GM10248 (cell line): ENCODE measurements around the gene EXTL1.

Source experiments
- CTCF ChIA-PET: fragments of 300-600 bp; sonication (Branson Sonifier 250); formaldehyde crosslinking; extraction: SDS; loops from one replicate; lab custom pipeline; 2021; ENCODE audit warnings: antibody characterized with exemption; lab: Yijun Ruan, JAX
- POLR2A ChIA-PET: fragments of 350-650 bp; sonication (Branson Sonifier 250); formaldehyde crosslinking; extraction: SDS; loops from one replicate; lab custom pipeline; 2020; ENCODE audit warnings: antibody characterized with exemption; lab: Yijun Ruan, JAX
- DNase-seq: peaks from one replicate; pipeline ENCODE4 v3.0.0; 2012; ENCODE audit errors: extremely low spot score
- CTCF ChIP-seq: IDR thresholded peaks from 2 replicates; pipeline ENCODE4 v1.5.1; 2012; ENCODE audit warnings: mild to moderate bottlenecking, low read depth; ENCODE audit errors: extremely low read depth, missing control alignments, control extremely low read depth

Gene EXTL1

GRCh38 chr1:26021647-26022403, at the start of gene EXTL1:
EXTL1 (plus strand) TSS chr1:26021775; CDS start chr1:26022647, 872 bp downstream.
- ChIA-PET POLR2A (no interaction called here), CTCF (interaction anchor here (1.2 to 1.8 kb wide), 4 partner anchors 13 to 123 kb away, joined by 3 to 6 read pairs (median 5); partner anchors contain the start of gene PAFAH2)
- no peak for DNase-seq
- TF ChIP-seq CTCF: no peak

- no peak for DNase-seq
- POLR2A ChIA-PET: no interaction called here
- no peak for TF ChIP-seq CTCF
- CTCF ChIA-PET: interaction anchor here (0.9 to 2.5 kb wide), 10 partner anchors 10 to 262 kb away, joined by 3 to 13 read pairs (median 4); partner anchors contain the start of genes CEP85 and PAFAH2
Observed at GRCh38 chr1:25971811-25972180, 49.8 kb upstream of the EXTL1 start.

GRCh38 chr1:25973610-25974321, 47.8 kb upstream of the EXTL1 start:
- DNase-seq: no peak
- POLR2A ChIA-PET: interaction anchor here (0.5 kb wide), 1 partner anchor 134 kb away, joined by 3 read pairs; no protein-coding TSS in a partner anchor
- CTCF ChIA-PET: no interaction called here
- no peak for TF ChIP-seq CTCF

GRCh38 chr1:25977801-25978200, 43.8 kb upstream of the EXTL1 start:
- CTCF ChIA-PET: interaction anchor here (0.9 to 2.0 kb wide), 3 partner anchors 9 to 20 kb away, joined by 3 to 5 read pairs (median 5); partner anchors contain the start of gene PAFAH2
- no peak for DNase-seq
- TF ChIP-seq CTCF: no peak

GRCh38 chr1:25978403-25978802, 43.2 kb upstream of the EXTL1 start:
- POLR2A ChIA-PET: no interaction called here

More at GRCh38 chr1:25977801-25978200, 43.8 kb upstream of the EXTL1 start:
- POLR2A ChIA-PET: no interaction called here

More at GRCh38 chr1:25978403-25978802, 43.2 kb upstream of the EXTL1 start:
- no peak for TF ChIP-seq CTCF
- DNase-seq: no peak
- CTCF ChIA-PET: interaction anchor here (2.0 kb wide), 2 partner anchors 10 to 19 kb away, joined by 5 read pairs; partner anchors contain the start of gene PAFAH2
